PC-3 (cell line): ENCODE measurements around the gene REP15. TPM values are rescaled to one million over a fixed set of nuclear protein-coding genes. Genes with fewer than 3 reads are reported as not detected.
"Not testable (repeated sequence)": the region's sequence is repeated elsewhere in the genome, so short reads cannot be mapped to it uniquely, and the experiment has no call there.

Experiments used
- ATAC-seq: fragments of 200-7000 bp; cut with Tn5 transposase; 2 replicates; pipeline ENCODE4 v1.9.1; 2020; ENCODE audit warnings: mild to moderate bottlenecking, moderate library complexity
- BruUV-seq: library from RNA; stranded (reverse); fragments of 400-500 nt; replicated peaks from 2 replicates; lab custom pipeline; 2021; lab: Mats Ljungman, UMichigan
- CTCF ChIA-PET: fragments of 300-600 bp; sonication (Branson Sonifier 250); formaldehyde crosslinking; loops from one replicate; lab custom pipeline; 2022; ENCODE audit warnings: antibody characterized with exemption; lab: Charles Lee
- POLR2A ChIA-PET: fragments of 300-600 bp; sonication (Branson Sonifier 250); formaldehyde crosslinking; loops from one replicate; lab custom pipeline; 2022; ENCODE audit warnings: antibody characterized with exemption; ENCODE audit not compliant: unreplicated experiment; lab: Charles Lee
- DNase-seq: peaks from one replicate; pipeline ENCODE4 v3.0.0-alpha.2; 2015
- H2AFZ ChIP-seq: fragments of 300-600 bp; sonication (generic); 2 replicates; pipeline ENCODE4 v1.6.0; 2016; ENCODE audit warnings: antibody characterized with exemption, low read length
- H3F3A ChIP-seq: fragments of 300-600 bp; sonication (generic); one replicate; pipeline ENCODE4 v1.6.0; 2017; ENCODE audit warnings: antibody characterized with exemption, low read length, control low read depth, mild to moderate bottlenecking; ENCODE audit not compliant: unreplicated experiment
- H3K27ac ChIP-seq: fragments of 300-600 bp; sonication (generic); 2 replicates; pipeline ENCODE4 v1.5.1; 2016; ENCODE audit warnings: mild to moderate bottlenecking, low read length
- H3K27me3 ChIP-seq: fragments of 300-600 bp; sonication (generic); 2 replicates; pipeline ENCODE4 v1.6.1; 2016; ENCODE audit warnings: low read length, mixed read lengths
- H3K36me3 ChIP-seq: fragments of 300-600 bp; sonication (generic); 2 replicates; pipeline ENCODE4 v1.6.1; 2016; ENCODE audit warnings: low read depth, mixed run types, low read length, mixed read lengths
- H3K4me1 ChIP-seq: fragments of 300-600 bp; sonication (generic); 2 replicates; pipeline ENCODE4 v1.5.1; 2016; ENCODE audit warnings: low read length; ENCODE audit not compliant: insufficient read depth
- H3K4me2 ChIP-seq: fragments of 300-600 bp; sonication (generic); 2 replicates; pipeline ENCODE4 v1.6.0; 2016; ENCODE audit warnings: low read length
- H3K4me3 ChIP-seq: fragments of 300-600 bp; sonication (generic); 2 replicates; pipeline ENCODE4 v1.5.1; 2016; ENCODE audit warnings: mild to moderate bottlenecking, low read length, mixed read lengths
- H3K79me2 ChIP-seq: fragments of 300-600 bp; sonication (generic); 2 replicates; pipeline ENCODE4 v1.6.1; 2017; ENCODE audit warnings: low read length, mixed read lengths
- H3K9ac ChIP-seq: fragments of 300-600 bp; sonication (generic); 2 replicates; pipeline ENCODE4 v1.6.0; 2016; ENCODE audit warnings: mild to moderate bottlenecking, low read length
- H3K9me2 ChIP-seq: fragments of 300-600 bp; sonication (generic); replicated peaks from 2 replicates; pipeline ENCODE4 v1.6.1; 2016; ENCODE audit warnings: mixed run types, low read length, mixed read lengths
- H3K9me3 ChIP-seq: fragments of 300-600 bp; sonication (generic); 2 replicates; pipeline ENCODE4 v1.6.1; 2016; ENCODE audit warnings: low read length, mixed read lengths
- H4K20me1 ChIP-seq: fragments of 300-600 bp; sonication (generic); 2 replicates; pipeline ENCODE4 v1.6.1; 2016; ENCODE audit warnings: low read length, mixed read lengths
- CTCF ChIP-seq: fragments of 300-600 bp; sonication (generic); conservative IDR thresholded peaks from 2 replicates; pipeline ENCODE4 v1.5.1; 2017; ENCODE audit warnings: antibody characterized with exemption, low read depth, mild to moderate bottlenecking, low read length
- EZH2 ChIP-seq: fragments of 300-600 bp; sonication (generic); IDR thresholded peaks from one replicate; pipeline ENCODE4 v1.6.1; 2017; ENCODE audit warnings: antibody characterized with exemption, mild to moderate bottlenecking, low read length; ENCODE audit not compliant: unreplicated experiment
- EZH2phosphoT487 ChIP-seq: fragments of 300-600 bp; sonication (generic); IDR thresholded peaks from 2 replicates; pipeline ENCODE4 v1.6.1; 2018; ENCODE audit warnings: mild to moderate bottlenecking, antibody characterized with exemption, low read length, borderline replicate concordance
- intact Hi-C: fragments of 100-400 bp; cut with micrococcal nuclease; formaldehyde crosslinking; loops from 2 replicates; pipeline ENCODE4 v1.9.0; 2023
- total RNA-seq: library from RNA; depleted of rRNA; stranded (reverse); fragments of >200 nt; gene quantifications from 2 replicates; pipeline ENCODE4 v1.2.3, GENCODE V29; 2014; rRNA removed

Gene REP15
- total RNA-seq, 1 experiment from 2014 or later, result 1.6 TPM

DNA sequence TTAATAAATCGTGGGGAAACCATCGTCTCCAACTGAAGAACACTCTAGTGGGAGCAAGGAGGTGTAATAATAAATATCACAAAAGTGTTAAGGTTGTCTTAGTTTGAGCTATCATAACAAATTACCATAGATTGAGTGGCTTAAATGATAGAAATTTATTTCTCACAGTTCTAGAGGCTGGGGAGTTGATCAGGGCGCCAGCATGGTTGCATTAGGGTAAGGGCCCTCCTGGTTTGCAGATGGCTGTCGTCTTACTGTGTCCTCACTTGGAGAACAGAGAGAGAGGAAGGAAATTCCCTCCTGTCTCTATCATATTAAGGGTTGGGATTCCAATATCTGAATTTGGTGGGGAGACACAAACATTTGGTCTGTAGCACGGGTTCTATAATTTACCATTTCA is 47.4 kb downstream of the REP15 start:
- Histone ChIP-seq H3K4me3 (no peak overlapping the region), H3K9me3 (no peaks in the 10 kb centered on the region), H3K36me3 (peaks cover 59% of the 10 kb centered on the region), H3K27me3 (no peaks in the 10 kb centered on the region), H3K4me1 (peaks cover 27% of the 10 kb centered on the region), H3F3A (peaks cover 11% of the 10 kb centered on the region), H3K79me2 (peaks cover 17% of the 10 kb centered on the region), H2AFZ (no peak overlapping the region), H3K9ac (no peak overlapping the region), H3K4me2 (no peak overlapping the region), H3K27ac (no peak overlapping the region), H3K9me2 (no peaks in the 10 kb centered on the region), H4K20me1 (no peaks in the 10 kb centered on the region)
- BruUV-seq, result no TSS peak
- CTCF ChIA-PET, result no interaction called here
- intact Hi-C loops, result no loop called here
- no peak for DNase-seq
- TF ChIP-seq EZH2phosphoT487 (no peak), CTCF (no peak), EZH2 (no peak)
- ATAC-seq, result no peak
- POLR2A ChIA-PET, result no interaction called here

- H2AFZ ChIP-seq, H3K9me2 ChIP-seq, H3K4me3 ChIP-seq, CTCF ChIA-PET, H4K20me1 ChIP-seq, H3K9ac ChIP-seq, H3K27me3 ChIP-seq, DNase-seq, ATAC-seq, H3K4me2 ChIP-seq, H3K9me3 ChIP-seq, BruUV-seq: not testable (repeated sequence)
- intact Hi-C loops, result loop anchor here (2.0 kb wide), 1 partner anchor 95 kb away; no protein-coding TSS in a partner anchor
- Histone ChIP-seq H3K27ac (peak overlapping the region; percentile 94; the same call in 1 of the 2 replicates), H3F3A (peaks cover 11% of the 10 kb centered on the region), H3K4me1 (peaks cover 38% of the 10 kb centered on the region), H3K79me2 (peaks cover 36% of the 10 kb centered on the region), H3K36me3 (peaks cover 55% of the 10 kb centered on the region)
- POLR2A ChIA-PET, result interaction anchor here (0.6 kb wide), 1 partner anchor 180 kb away, joined by 5 read pairs; no protein-coding TSS in a partner anchor
These were observed 49.5 kb downstream of the REP15 start for GRCh38 chr12:27745734-27746133.

Other genes starting within 250 kb of the REP15 start
- 0.69 and 1.7 TPM in 2 replicates for gene SMCO2, start 249.7 kb upstream of the REP15 start, total RNA-seq
- gene PPFIBP1, start 172.2 kb upstream of the REP15 start, total RNA-seq, result 56.9 and 57.2 TPM in 2 replicates
- gene MRPS35, start 14.4 kb downstream of the REP15 start, total RNA-seq, result 82.5 and 117 TPM in 2 replicates
- gene KLHL42, start 83.8 kb downstream of the REP15 start, total RNA-seq, result 74.2 and 82.6 TPM in 2 replicates
- 1.9 and 4.1 TPM in 2 replicates for gene MANSC4, start 83.8 kb downstream of the REP15 start, total RNA-seq